ENCODE data around the gene LZTS2. TPM values are rescaled to one million over a fixed set of nuclear protein-coding genes. Genes with fewer than 3 reads are reported as not detected.
A peak's percentile ranks its signal among the peaks of the same experiment; 100 is the strongest.

LZTS2 gene
- total and polyA plus RNA-seq, 10 donors = 21.8 to 76.6 (median 54.6) TPM

DNA sequence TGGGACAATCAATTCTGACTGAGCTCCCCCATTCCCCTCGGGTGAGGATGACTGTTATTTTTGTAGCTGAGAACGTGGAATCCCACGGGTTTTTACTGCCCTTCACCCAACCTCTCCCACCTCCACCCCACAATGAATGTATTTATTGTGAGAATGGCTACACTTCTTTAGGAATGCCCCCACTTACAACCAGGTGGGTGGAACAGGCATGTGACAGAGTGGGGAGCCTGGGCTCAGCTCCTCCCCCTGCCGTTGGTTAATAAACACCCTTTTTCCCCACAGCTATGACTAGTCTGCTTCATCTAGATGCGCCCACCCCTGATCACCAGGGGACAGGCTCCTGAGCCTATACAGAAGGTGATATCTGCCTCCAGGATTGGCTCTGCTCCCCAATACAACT, 14.3 kb upstream of the LZTS2 start:
- Histone ChIP-seq H3K4me1 (peaks cover 12 to 50% (median 39%) of the 10 kb centered on the region in 6 donors), H3K9me3 (no peaks in the 10 kb centered on the region), H3K27me3 (replicated peaks in 1 of 7) (no peaks in the 10 kb centered on the region), H3K36me3 (peaks cover 0 to 77% (median 22%) of the 10 kb centered on the region in 6 donors), H3K27ac (no peak overlapping the region), H3K4me3 (no peak overlapping the region)
- intact Hi-C loops (cut with DNase I; ENCODE audit: low total_unique reads) = no loop called here
- peak; percentile 27 for DNase-seq
- WGBS, 5 donors = 72 to 85% (median 73%) methylated on average over 5 of the region's 5 CpGs
- TF ChIP-seq, protein P1, sequence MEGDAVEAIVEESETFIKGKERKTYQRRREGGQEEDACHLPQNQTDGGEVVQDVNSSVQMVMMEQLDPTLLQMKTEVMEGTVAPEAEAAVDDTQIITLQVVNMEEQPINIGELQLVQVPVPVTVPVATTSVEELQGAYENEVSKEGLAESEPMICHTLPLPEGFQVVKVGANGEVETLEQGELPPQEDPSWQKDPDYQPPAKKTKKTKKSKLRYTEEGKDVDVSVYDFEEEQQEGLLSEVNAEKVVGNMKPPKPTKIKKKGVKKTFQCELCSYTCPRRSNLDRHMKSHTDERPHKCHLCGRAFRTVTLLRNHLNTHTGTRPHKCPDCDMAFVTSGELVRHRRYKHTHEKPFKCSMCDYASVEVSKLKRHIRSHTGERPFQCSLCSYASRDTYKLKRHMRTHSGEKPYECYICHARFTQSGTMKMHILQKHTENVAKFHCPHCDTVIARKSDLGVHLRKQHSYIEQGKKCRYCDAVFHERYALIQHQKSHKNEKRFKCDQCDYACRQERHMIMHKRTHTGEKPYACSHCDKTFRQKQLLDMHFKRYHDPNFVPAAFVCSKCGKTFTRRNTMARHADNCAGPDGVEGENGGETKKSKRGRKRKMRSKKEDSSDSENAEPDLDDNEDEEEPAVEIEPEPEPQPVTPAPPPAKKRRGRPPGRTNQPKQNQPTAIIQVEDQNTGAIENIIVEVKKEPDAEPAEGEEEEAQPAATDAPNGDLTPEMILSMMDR (IDR thresholded peaks at IDR 0.05 in 8 of 11, conservative IDR thresholded peaks at IDR 0.05 in 3 of 11) = no peak
- TF ChIP-seq POLR2A (IDR thresholded peaks at IDR 0.05) = no peak
- TF ChIP-seq POLR2AphosphoS5 (IDR thresholded peaks at IDR 0.05) = no peak

DNA sequence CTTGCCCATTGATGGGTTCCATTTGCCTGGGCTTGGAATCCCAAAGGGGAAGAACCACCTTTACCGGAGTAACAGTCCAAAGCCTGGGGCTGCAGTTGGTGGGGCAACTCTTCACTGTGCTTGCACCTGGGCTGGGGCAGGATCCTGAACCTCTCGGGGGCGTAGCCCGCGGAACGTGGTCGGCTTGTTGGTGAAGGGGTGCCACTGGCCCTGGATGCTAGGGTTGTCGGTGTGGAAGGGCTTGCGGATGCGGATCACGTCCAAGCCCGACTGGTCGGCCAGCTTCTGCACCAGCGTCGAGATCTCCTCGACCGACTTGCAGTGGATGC, 13.0 kb upstream of the LZTS2 start:
- TF ChIP-seq POLR2AphosphoS5 (IDR thresholded peaks at IDR 0.05) = no peak
- TF ChIP-seq, protein P1 (IDR thresholded peaks at IDR 0.05 in 8 of 11, conservative IDR thresholded peaks at IDR 0.05 in 3 of 11) = no peak
- TF ChIP-seq POLR2A (IDR thresholded peaks at IDR 0.05) = no peak
- intact Hi-C loops (cut with DNase I; ENCODE audit: low total_unique reads) = no loop called here
- peak overlapping the region in 4 of 8 donors; percentile 76 to 89 (median 81) for H3K27ac ChIP-seq
- H3K27me3 ChIP-seq (replicated peaks in 1 of 7) = no peaks in the 10 kb centered on the region
- no peak for DNase-seq
- peaks cover 12 to 55% (median 39%) of the 10 kb centered on the region in 6 donors for H3K4me1 ChIP-seq
- peaks cover 0 to 77% (median 27%) of the 10 kb centered on the region in 6 donors for H3K36me3 ChIP-seq
- 27 to 50% (median 29%) methylated on average over 8 to 17 of the region's 17 CpGs for WGBS, 5 donors
- peak overlapping the region; percentile 74 to 99 (median 94) for H3K4me3 ChIP-seq
- no peaks in the 10 kb centered on the region for H3K9me3 ChIP-seq

DNA sequence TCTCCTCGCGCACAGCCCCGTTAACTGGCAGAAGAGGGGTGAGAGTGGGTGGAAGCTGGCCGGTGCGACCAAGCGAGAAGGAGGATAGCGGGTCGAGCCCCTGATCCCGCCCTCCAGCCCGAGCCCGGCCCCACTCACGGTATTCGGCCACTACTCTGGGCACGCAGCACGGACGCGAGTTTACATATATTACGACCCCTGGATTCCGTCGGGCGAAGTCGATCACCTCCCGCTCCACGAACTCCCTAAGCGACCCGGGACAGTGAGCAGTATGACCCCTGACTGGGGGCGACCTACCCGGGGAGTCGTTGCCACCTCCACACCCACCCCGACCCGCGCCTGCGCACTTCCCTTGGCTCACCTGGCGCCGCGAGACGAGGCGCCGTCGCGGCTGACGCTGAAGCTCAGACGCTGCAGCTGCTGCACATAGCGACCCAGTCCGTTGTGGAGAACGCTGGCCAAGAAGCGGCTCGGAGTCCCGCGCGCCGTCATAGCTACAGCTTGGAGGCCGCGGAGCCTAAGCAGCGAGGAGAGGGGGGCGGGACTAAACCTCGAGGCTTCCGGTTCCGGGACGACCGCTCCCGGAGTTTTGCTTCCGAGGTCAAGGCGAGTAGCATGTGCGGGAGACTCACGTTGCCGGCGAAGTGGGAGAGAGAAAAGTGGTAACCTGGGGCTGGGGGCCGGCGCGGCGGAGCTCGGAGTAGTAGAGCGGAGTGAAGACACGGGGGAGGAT, 12.5 kb upstream of the LZTS2 start, which contains the start of the genes MRPL43 and TWNK:
MRPL43 (minus strand) TSS at position 546 of the 733 bp plus-strand sequence; CDS start at position 492, 54 bp downstream.
TWNK (plus strand) TSS at position 592 of the 733 bp plus-strand sequence. CDS start 668 bp downstream, outside the sequence.
- peaks cover 0 to 77% (median 28%) of the 10 kb centered on the region in 6 donors for H3K36me3 ChIP-seq
- no peaks in the 10 kb centered on the region for H3K27me3 ChIP-seq (replicated peaks in 1 of 7)
- H3K9me3 ChIP-seq = no peaks in the 10 kb centered on the region
- TF ChIP-seq POLR2AphosphoS5 (IDR thresholded peaks at IDR 0.05) = peak; percentile 92 to 93 (median 93)
- TF ChIP-seq, protein P1 (IDR thresholded peaks at IDR 0.05 in 8 of 11, conservative IDR thresholded peaks at IDR 0.05 in 3 of 11) = no peak
- TF ChIP-seq POLR2A (IDR thresholded peaks at IDR 0.05) = no peak
- intact Hi-C loops (cut with DNase I; ENCODE audit: low total_unique reads) = no loop called here
- peaks cover 12 to 55% (median 39%) of the 10 kb centered on the region in 6 donors for H3K4me1 ChIP-seq
- peak within 1 kb of the TSS; percentile 74 to 99 (median 94) for H3K4me3 ChIP-seq
- DNase-seq = peak; percentile 95
- peak within 1 kb of the TSS; percentile 65 to 89 (median 79) for H3K27ac ChIP-seq
- WGBS, 5 donors = 1 to 4% (median 1%) methylated on average over 23 to 75 of the region's 75 CpGs

DNA sequence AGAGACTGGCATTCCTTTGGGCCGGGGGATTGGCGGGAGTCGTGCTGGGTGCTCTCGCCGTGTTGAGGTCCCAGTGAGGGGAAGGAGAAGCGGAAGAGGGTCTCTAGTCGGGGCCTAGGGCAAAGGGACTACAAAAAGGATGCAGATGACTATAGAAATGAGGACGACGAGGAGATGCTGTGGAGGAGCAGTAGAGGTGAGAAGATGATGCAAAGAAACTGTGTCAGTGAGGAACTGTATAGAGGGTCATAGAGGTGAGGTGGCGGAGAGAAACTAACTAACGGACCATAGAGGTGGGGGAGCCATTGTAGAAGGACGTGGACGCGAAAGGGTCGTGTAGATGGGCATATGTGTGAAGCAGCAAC, 11.9 kb upstream of the LZTS2 start:
- intact Hi-C loops (cut with DNase I; ENCODE audit: low total_unique reads) = no loop called here
- peak overlapping the region in 7 of 8 donors; percentile 73 to 89 (median 80) for H3K27ac ChIP-seq
- TF ChIP-seq, protein P1 (IDR thresholded peaks at IDR 0.05 in 8 of 11, conservative IDR thresholded peaks at IDR 0.05 in 3 of 11) = no peak
- TF ChIP-seq POLR2AphosphoS5 (IDR thresholded peaks at IDR 0.05) (no peak), POLR2A (IDR thresholded peaks at IDR 0.05) (no peak)
- 2 to 3% (median 2%) methylated on average over 15 of the region's 15 CpGs for WGBS, 5 donors
- H3K36me3 ChIP-seq = peaks cover 0 to 77% (median 32%) of the 10 kb centered on the region in 6 donors
- H3K27me3 ChIP-seq (replicated peaks in 1 of 7) = no peaks in the 10 kb centered on the region
- H3K4me3 ChIP-seq = peak overlapping the region; percentile 74 to 99 (median 94)
- DNase-seq = no peak
- H3K4me1 ChIP-seq = peaks cover 12 to 55% (median 39%) of the 10 kb centered on the region in 6 donors
- no peaks in the 10 kb centered on the region for H3K9me3 ChIP-seq
